PC-9 (cell line): ENCODE data around the gene EYA2. TPM values are rescaled to one million over a fixed set of nuclear protein-coding genes. Genes with fewer than 3 reads are reported as not detected.
"Not testable (repeated sequence)": the region's sequence is repeated elsewhere in the genome, so short reads cannot be mapped to it uniquely, and the experiment has no call there.

Source experiments
- BruUV-seq: library from RNA; stranded (reverse); fragments of 400-500 nt; replicated peaks from 2 replicates; lab custom pipeline; 2021; lab: Mats Ljungman, UMichigan
- CTCF ChIA-PET: fragments of 300-600 bp; sonication (Branson Sonifier 250); formaldehyde crosslinking; loops from one replicate; lab custom pipeline; 2022; ENCODE audit warnings: antibody characterized with exemption; lab: Charles Lee
- POLR2A ChIA-PET: fragments of 300-600 bp; sonication (Branson Sonifier 250); formaldehyde crosslinking; loops from one replicate; lab custom pipeline; 2022; ENCODE audit warnings: antibody characterized with exemption; ENCODE audit not compliant: unreplicated experiment; lab: Charles Lee
- DNase-seq, 2 experiments: peaks; one replicate each; pipeline versions ENCODE4 v3.0.0 to v3.0.0-alpha.2; 2015 to 2022; ENCODE audit warnings: mixed read lengths in 1 of 2
- H2AFZ ChIP-seq: fragments of 200-600 bp; sonication (generic); 2 replicates; pipeline ENCODE4 v1.8.1; 2017; ENCODE audit warnings: antibody characterized with exemption
- H3F3A ChIP-seq: fragments of 200-600 bp; sonication (generic); 2 replicates; pipeline ENCODE4 v1.8.1; 2017; ENCODE audit warnings: antibody characterized with exemption, mild to moderate bottlenecking, low read depth; ENCODE audit not compliant: insufficient read depth
- H3K27ac ChIP-seq: fragments of 200-600 bp; sonication (generic); 2 replicates; pipeline ENCODE4 v1.6.1; 2016; ENCODE audit warnings: mixed run types
- H3K27me3 ChIP-seq: fragments of 200-600 bp; sonication (generic); 2 replicates; pipeline ENCODE4 v1.6.1; 2016; ENCODE audit warnings: low read depth, mixed run types; ENCODE audit not compliant: insufficient read depth
- H3K36me3 ChIP-seq: fragments of 200-600 bp; sonication (generic); 2 replicates; pipeline ENCODE4 v1.6.1; 2016; ENCODE audit warnings: low read depth, mixed run types
- H3K4me1 ChIP-seq: fragments of 200-600 bp; sonication (generic); replicated peaks from 2 replicates; pipeline ENCODE4 v1.6.1; 2016; ENCODE audit warnings: mixed run types; ENCODE audit not compliant: insufficient read depth
- H3K4me2 ChIP-seq: fragments of 200-600 bp; sonication (generic); 2 replicates; pipeline ENCODE4 v1.6.1; 2017; ENCODE audit warnings: mixed run types
- H3K4me3 ChIP-seq: fragments of 200-600 bp; sonication (generic); 2 replicates; pipeline ENCODE4 v1.6.1; 2016; ENCODE audit warnings: mixed run types
- H3K79me2 ChIP-seq: fragments of 200-600 bp; sonication (generic); 2 replicates; pipeline ENCODE4 v1.6.1; 2017; ENCODE audit warnings: low read depth, mixed run types
- H3K9me2 ChIP-seq: fragments of 200-600 bp; sonication (generic); 2 replicates; pipeline ENCODE4 v1.8.1; 2017; ENCODE audit warnings: mild to moderate bottlenecking; ENCODE audit not compliant: insufficient read depth
- H3K9me3 ChIP-seq: fragments of 200-600 bp; sonication (generic); 2 replicates; pipeline ENCODE4 v1.8.1; 2016; ENCODE audit warnings: low read depth; ENCODE audit not compliant: insufficient read depth
- H4K20me1 ChIP-seq: fragments of 200-600 bp; sonication (generic); 2 replicates; pipeline ENCODE4 v1.8.1; 2017; ENCODE audit not compliant: insufficient read depth
- CTCF ChIP-seq: fragments of 200-600 bp; sonication (generic); conservative IDR thresholded peaks from 2 replicates; pipeline ENCODE4 v1.6.1; 2017; ENCODE audit warnings: mixed run types, antibody characterized with exemption, mild to moderate bottlenecking, moderate library complexity
- EZH2 ChIP-seq: fragments of 200-600 bp; sonication (generic); IDR thresholded peaks from 2 replicates; pipeline ENCODE4 v1.8.0; 2017; ENCODE audit warnings: antibody characterized with exemption, low read depth
- intact Hi-C: fragments of 100-400 bp; cut with micrococcal nuclease; formaldehyde crosslinking; loops from one replicate; pipeline ENCODE4 v1.10.0; 2022; ENCODE audit not compliant: unreplicated experiment
- total RNA-seq: library from RNA; stranded (reverse); gene quantifications from 2 replicates; pipeline ENCODE4 v1.2.3, GENCODE V29; 2021

EYA2 gene
- total RNA-seq, 1 experiment from 2014 or later = not detected

GRCh38 chr20:46916258-46916603 lies 21.6 kb downstream of the EYA2 start:
- ChIA-PET CTCF (no interaction called here), POLR2A (no interaction called here)
- BruUV-seq = no TSS peak

GRCh38 chr20:46917155-46917554 lies 22.5 kb downstream of the EYA2 start:
- no peak overlapping the region for H3K4me3 ChIP-seq
- no peak for TF ChIP-seq EZH2
- TF ChIP-seq CTCF = no peak
- no peaks in the 10 kb centered on the region for H3K9me2 ChIP-seq
- intact Hi-C loops = loop anchor here (10.0 kb wide), 1 partner anchor 152 kb away; no protein-coding TSS in a partner anchor
- no peaks in the 10 kb centered on the region for H3K79me2 ChIP-seq
- H3K36me3 ChIP-seq = no peaks in the 10 kb centered on the region
- H4K20me1 ChIP-seq = no peaks in the 10 kb centered on the region
- ChIA-PET POLR2A (no interaction called here), CTCF (no interaction called here)
- H3K4me2 ChIP-seq = no peak overlapping the region
- DNase-seq = no peak
- BruUV-seq = no TSS peak
- no peak overlapping the region for H2AFZ ChIP-seq
- no peaks in the 10 kb centered on the region for H3F3A ChIP-seq
- H3K27me3 ChIP-seq = peaks cover 24% of the 10 kb centered on the region; the same call in 1 of the 2 replicates
- H3K4me1 ChIP-seq = no peaks in the 10 kb centered on the region
- H3K9me3 ChIP-seq = peaks cover 7% of the 10 kb centered on the region; the same call in 1 of the 2 replicates
- H3K27ac ChIP-seq = no peak overlapping the region

More at GRCh38 chr20:46916258-46916603, 21.6 kb downstream of the EYA2 start:
- Histone ChIP-seq H3K27me3 (peaks cover 33% of the 10 kb centered on the region), H2AFZ (no peak overlapping the region), H3K4me2 (no peak overlapping the region), H3K9me2 (no peaks in the 10 kb centered on the region), H3F3A (no peaks in the 10 kb centered on the region), H3K9me3 (peaks cover 7% of the 10 kb centered on the region; the same call in 1 of the 2 replicates), H3K4me3 (no peak overlapping the region), H4K20me1 (no peaks in the 10 kb centered on the region), H3K79me2 (no peaks in the 10 kb centered on the region), H3K4me1 (no peaks in the 10 kb centered on the region), H3K36me3 (no peaks in the 10 kb centered on the region), H3K27ac (no peak overlapping the region)
- TF ChIP-seq EZH2 = no peak
- TF ChIP-seq CTCF = no peak
- intact Hi-C loops = loop anchor here (10.0 kb wide), 1 partner anchor 151 kb away; no protein-coding TSS in a partner anchor
- no peak for DNase-seq

GRCh38 chr20:46920114-46920513 lies 25.5 kb downstream of the EYA2 start:
- intact Hi-C loops = no loop called here
- H4K20me1 ChIP-seq = no peaks in the 10 kb centered on the region
- H3F3A ChIP-seq = no peaks in the 10 kb centered on the region
- no peak overlapping the region for H2AFZ ChIP-seq
- H3K27ac ChIP-seq = no peak overlapping the region
- H3K36me3 ChIP-seq = no peaks in the 10 kb centered on the region
- TF ChIP-seq CTCF = no peak
- no peak for TF ChIP-seq EZH2
- ChIA-PET CTCF (no interaction called here), POLR2A (no interaction called here)
- peaks cover 13% of the 10 kb centered on the region; the same call in 1 of the 2 replicates for H3K27me3 ChIP-seq
- no peaks in the 10 kb centered on the region for H3K4me1 ChIP-seq
- no peak for DNase-seq
- no peak overlapping the region for H3K4me3 ChIP-seq
- H3K9me3 ChIP-seq = 0 out of 2 replicates have a peak, but pooled peaks cover 4% of the 10 kb centered on the region
- BruUV-seq = no TSS peak
- H3K4me2 ChIP-seq = no peak overlapping the region
- H3K9me2 ChIP-seq = no peaks in the 10 kb centered on the region
- no peaks in the 10 kb centered on the region for H3K79me2 ChIP-seq

GRCh38 chr20:46922841-46923240 lies 28.2 kb downstream of the EYA2 start:
- H3K36me3 ChIP-seq, POLR2A ChIA-PET, H3K79me2 ChIP-seq, CTCF ChIA-PET, H2AFZ ChIP-seq, H3K4me2 ChIP-seq, DNase-seq, H3K27me3 ChIP-seq, intact Hi-C loops, H3F3A ChIP-seq, H3K4me1 ChIP-seq, H3K27ac ChIP-seq, H4K20me1 ChIP-seq, H3K9me3 ChIP-seq, BruUV-seq, H3K9me2 ChIP-seq, H3K4me3 ChIP-seq: not testable (repeated sequence)
